Measurements from ENCODE around the gene ANKRD37.

Gene ANKRD37

GRCh38 chr4:185383451-185383850 lies 13.2 kb upstream of the ANKRD37 start:
- DNase-seq (ENCODE audit: low read depth in 1 of 2, low spot score in 1 of 2) = peak; percentile 15 to 92
- no peak; the same call in 1 of the 2 replicates for TF ChIP-seq JUND (IDR thresholded peaks at IDR 0.05; ENCODE audit: low read depth)
- in situ Hi-C loops (cut with HindIII; ENCODE audit: low pct_unique_long_range_greater_than_20kb, low sequenced_read_pairs) = no loop called here

GRCh38 chr4:185384061-185384460 lies 12.6 kb upstream of the ANKRD37 start:
- DNase-seq (ENCODE audit: low read depth in 1 of 2, low spot score in 1 of 2) = no peak
- in situ Hi-C loops (cut with HindIII; ENCODE audit: low pct_unique_long_range_greater_than_20kb, low sequenced_read_pairs) = no loop called here
- TF ChIP-seq JUND (IDR thresholded peaks at IDR 0.05; ENCODE audit: low read depth) = no peak

- no peak for TF ChIP-seq JUND (IDR thresholded peaks at IDR 0.05; ENCODE audit: low read depth)
- in situ Hi-C loops (cut with HindIII; ENCODE audit: low pct_unique_long_range_greater_than_20kb, low sequenced_read_pairs) = no loop called here
- no peak for DNase-seq (ENCODE audit: low read depth in 1 of 2, low spot score in 1 of 2)
These were observed 11.7 kb upstream of the ANKRD37 start for GRCh38 chr4:185384930-185385331.

- in situ Hi-C loops (cut with HindIII; ENCODE audit: low pct_unique_long_range_greater_than_20kb, low sequenced_read_pairs) = no loop called here
- DNase-seq (ENCODE audit: low read depth in 1 of 2, low spot score in 1 of 2) = no peak
- TF ChIP-seq JUND (IDR thresholded peaks at IDR 0.05; ENCODE audit: low read depth) = no peak
These were observed 8.7 kb upstream of the ANKRD37 start for GRCh38 chr4:185387957-185388356.

- DNase-seq (ENCODE audit: low read depth in 1 of 2, low spot score in 1 of 2) = no peak
- in situ Hi-C loops (cut with HindIII; ENCODE audit: low pct_unique_long_range_greater_than_20kb, low sequenced_read_pairs) = no loop called here
- TF ChIP-seq JUND (IDR thresholded peaks at IDR 0.05; ENCODE audit: low read depth) = no peak
These were observed 5.7 kb upstream of the ANKRD37 start for GRCh38 chr4:185390941-185391340.

- in situ Hi-C loops (cut with HindIII; ENCODE audit: low pct_unique_long_range_greater_than_20kb, low sequenced_read_pairs) = no loop called here
- no peak for TF ChIP-seq JUND (IDR thresholded peaks at IDR 0.05; ENCODE audit: low read depth)
- no peak for DNase-seq (ENCODE audit: low read depth in 1 of 2, low spot score in 1 of 2)
These were observed 4.5 kb upstream of the ANKRD37 start for GRCh38 chr4:185392156-185392555.

GRCh38 chr4:185394568-185395237 lies 1.9 kb upstream of the ANKRD37 start:
- in situ Hi-C loops (cut with HindIII; ENCODE audit: low pct_unique_long_range_greater_than_20kb, low sequenced_read_pairs) = no loop called here
- no peak for DNase-seq (ENCODE audit: low read depth in 1 of 2, low spot score in 1 of 2)
- no peak for TF ChIP-seq JUND (IDR thresholded peaks at IDR 0.05; ENCODE audit: low read depth)

- TF ChIP-seq JUND (IDR thresholded peaks at IDR 0.05; ENCODE audit: low read depth) = no peak
- no peak for DNase-seq (ENCODE audit: low read depth in 1 of 2, low spot score in 1 of 2)
- in situ Hi-C loops (cut with HindIII; ENCODE audit: low pct_unique_long_range_greater_than_20kb, low sequenced_read_pairs) = no loop called here
These were observed 1.2 kb upstream of the ANKRD37 start, which contains the start of gene LRP2BP for GRCh38 chr4:185395238-185395955. LRP2BP (minus strand) TSS chr4:185395924; CDS start chr4:185378186, 17,738 bp downstream.

GRCh38 chr4:185395956-185396723 lies 501 bp upstream of the ANKRD37 start:
- no peak for TF ChIP-seq JUND (IDR thresholded peaks at IDR 0.05; ENCODE audit: low read depth)
- in situ Hi-C loops (cut with HindIII; ENCODE audit: low pct_unique_long_range_greater_than_20kb, low sequenced_read_pairs) = no loop called here
- DNase-seq (ENCODE audit: low read depth in 1 of 2, low spot score in 1 of 2) = peak; percentile 67 to 97

- DNase-seq (ENCODE audit: low read depth in 1 of 2, low spot score in 1 of 2) = no peak
- in situ Hi-C loops (cut with HindIII; ENCODE audit: low pct_unique_long_range_greater_than_20kb, low sequenced_read_pairs) = no loop called here
- no peak for TF ChIP-seq JUND (IDR thresholded peaks at IDR 0.05; ENCODE audit: low read depth)
These were observed 2.0 kb downstream of the ANKRD37 start for GRCh38 chr4:185398618-185399017.

GRCh38 chr4:185399466-185399865 lies 2.8 kb downstream of the ANKRD37 start:
- in situ Hi-C loops (cut with HindIII; ENCODE audit: low pct_unique_long_range_greater_than_20kb, low sequenced_read_pairs) = no loop called here
- no peak for TF ChIP-seq JUND (IDR thresholded peaks at IDR 0.05; ENCODE audit: low read depth)

GRCh38 chr4:185404031-185404430 lies 7.4 kb downstream of the ANKRD37 start:
- in situ Hi-C loops (cut with HindIII; ENCODE audit: low pct_unique_long_range_greater_than_20kb, low sequenced_read_pairs) = no loop called here
- no peak for TF ChIP-seq JUND (IDR thresholded peaks at IDR 0.05; ENCODE audit: low read depth)
- no peak for DNase-seq (ENCODE audit: low read depth in 1 of 2, low spot score in 1 of 2)

More at GRCh38 chr4:185399466-185399865, 2.8 kb downstream of the ANKRD37 start:
- DNase-seq (ENCODE audit: low read depth in 1 of 2, low spot score in 1 of 2) = no peak
